COLO668 (cell line): ENCODE measurements around the gene SLC35F3.
"Not testable (repeated sequence)": the region's sequence is repeated elsewhere in the genome, so short reads cannot be mapped to it uniquely, and the experiment has no call there.

Experiments
- DNase-seq: peaks from one replicate; lab custom pipeline; 2025; ENCODE audit not compliant: unreplicated experiment; lab: John Stamatoyannopoulos, UW

The SLC35F3 gene

GRCh38 chr1:233904633-233905415 lies at the start of gene SLC35F3:
Gene SLC35F3 (plus strand): TSS chr1:233904676.
- DNase-seq, result peak; percentile 92

GRCh38 chr1:233859446-233859845 lies 45.0 kb upstream of the SLC35F3 start:
- DNase-seq, result no peak

- no peak for DNase-seq
Measured at GRCh38 chr1:233863901-233864545, 40.5 kb upstream of the SLC35F3 start.

GRCh38 chr1:233864578-233864977 lies 39.9 kb upstream of the SLC35F3 start:
- no peak for DNase-seq

GRCh38 chr1:233865216-233865615 lies 39.3 kb upstream of the SLC35F3 start:
- DNase-seq, result no peak

- DNase-seq, result no peak
Measured at GRCh38 chr1:233865902-233866301, 38.6 kb upstream of the SLC35F3 start.

GRCh38 chr1:233867028-233867427 lies 37.4 kb upstream of the SLC35F3 start:
- no peak for DNase-seq

GRCh38 chr1:233868461-233868860 lies 36.0 kb upstream of the SLC35F3 start:
- no peak for DNase-seq

- no peak for DNase-seq
Measured at GRCh38 chr1:233869680-233870079, 34.8 kb upstream of the SLC35F3 start.

- no peak for DNase-seq
Measured at GRCh38 chr1:233873666-233874065, 30.8 kb upstream of the SLC35F3 start.

GRCh38 chr1:233879841-233880240 lies 24.6 kb upstream of the SLC35F3 start:
- no peak for DNase-seq

GRCh38 chr1:233883671-233884070 lies 20.8 kb upstream of the SLC35F3 start:
- no peak for DNase-seq

GRCh38 chr1:233884461-233885151 lies 19.9 kb upstream of the SLC35F3 start:
- DNase-seq, result no peak

GRCh38 chr1:233885196-233885920 lies 19.1 kb upstream of the SLC35F3 start:
- DNase-seq, result no peak

- DNase-seq, result not testable (repeated sequence)
Measured at GRCh38 chr1:233891151-233891550, 13.3 kb upstream of the SLC35F3 start.

GRCh38 chr1:233897325-233898162 lies 6.9 kb upstream of the SLC35F3 start:
- DNase-seq, result no peak

- DNase-seq, result no peak
Measured at GRCh38 chr1:233901495-233901894, 3.0 kb upstream of the SLC35F3 start.

GRCh38 chr1:233905416-233906051 lies 1.1 kb downstream of the SLC35F3 start:
- DNase-seq, result no peak

GRCh38 chr1:233907151-233907550 lies 2.7 kb downstream of the SLC35F3 start:
- no peak for DNase-seq

GRCh38 chr1:233908092-233908491 lies 3.6 kb downstream of the SLC35F3 start:
- no peak for DNase-seq
